ENCODE data around the gene UCK1. TPM values are rescaled to one million over a fixed set of nuclear protein-coding genes. Genes with fewer than 3 reads are reported as not detected.
A peak's percentile ranks its signal among the peaks of the same experiment; 100 is the strongest.

Gene UCK1
- polyA plus RNA-seq, 2 of the 4 experiments (the other 2 are of a cell fraction) = 18.0 to 26.5 TPM

DNA sequence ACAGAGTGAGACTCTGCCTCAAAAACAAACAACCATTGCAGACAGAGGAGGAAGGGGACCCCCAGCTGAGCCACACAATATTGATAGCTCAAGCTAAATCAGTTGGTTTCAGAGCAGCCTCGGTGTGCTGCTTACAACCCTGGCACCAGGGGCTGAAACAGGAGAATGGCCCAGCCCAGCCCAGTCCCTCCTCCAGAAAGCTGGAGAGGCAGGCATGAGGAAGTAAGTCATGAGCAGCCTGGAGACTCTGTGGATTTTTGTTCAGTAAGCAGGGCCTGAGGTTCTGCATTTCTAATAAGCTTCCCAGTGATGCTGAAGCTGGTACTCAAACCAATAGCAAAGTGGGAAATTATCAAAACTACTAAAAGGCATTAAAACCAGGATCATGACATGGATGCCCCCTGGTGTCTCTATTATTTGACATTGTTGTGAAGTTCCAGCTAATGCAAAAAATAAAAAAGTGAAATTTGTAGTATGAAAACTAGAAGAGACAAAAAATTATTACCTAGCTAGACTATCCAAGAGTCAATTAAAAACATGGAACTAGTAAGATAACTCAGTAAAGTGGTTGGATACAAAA, 28.4 kb upstream of the UCK1 start:
- CTCF ChIA-PET = interaction anchor here (0.5 to 3.1 kb wide), 8 partner anchors 9 to 235 kb away, joined by 3 to 9 read pairs (median 4); no protein-coding TSS in a partner anchor
- TF ChIP-seq HEYL (CRISPR knock-in tag; IDR thresholded peaks at IDR 0.05) = no peak
- no peak for TF ChIP-seq POLR2A (IDR thresholded peaks at IDR 0.05; ENCODE audit: low read length)
- peak in 1 of 2 experiments; percentile 36; a peak in 2 of 5 replicates for TF ChIP-seq RAD21 (conservative IDR thresholded peaks at IDR 0.05 in 1 of 2, IDR thresholded peaks at IDR 0.05 in 1 of 2)
- Histone ChIP-seq H3K27ac (no peak overlapping the region), H3K4me3 (no peak overlapping the region), H3K4me1 (no peaks in the 10 kb centered on the region), H3K4me2 (no peak overlapping the region), H3K9me3 (peaks cover 15% of the 10 kb centered on the region; the same call in 2 of the 3 replicates)
- FAIRE-seq (no peak), ATAC-seq (0 out of 6 replicates have a peak, but pooled peaks of 1 of the 2 experiments have one; percentile 23), DNase-seq (ENCODE audit: low read depth in 1 of 2, low spot score in 1 of 2) (no peak)
- 100% methylated on average over 1 of the region's 1 CpG for WGBS (ENCODE audit: missing lambda C conversion rate)
- POLR2A ChIA-PET = interaction anchor here (0.7 kb wide), 1 partner anchor 124 kb away, joined by 3 read pairs; no protein-coding TSS in a partner anchor

DNA sequence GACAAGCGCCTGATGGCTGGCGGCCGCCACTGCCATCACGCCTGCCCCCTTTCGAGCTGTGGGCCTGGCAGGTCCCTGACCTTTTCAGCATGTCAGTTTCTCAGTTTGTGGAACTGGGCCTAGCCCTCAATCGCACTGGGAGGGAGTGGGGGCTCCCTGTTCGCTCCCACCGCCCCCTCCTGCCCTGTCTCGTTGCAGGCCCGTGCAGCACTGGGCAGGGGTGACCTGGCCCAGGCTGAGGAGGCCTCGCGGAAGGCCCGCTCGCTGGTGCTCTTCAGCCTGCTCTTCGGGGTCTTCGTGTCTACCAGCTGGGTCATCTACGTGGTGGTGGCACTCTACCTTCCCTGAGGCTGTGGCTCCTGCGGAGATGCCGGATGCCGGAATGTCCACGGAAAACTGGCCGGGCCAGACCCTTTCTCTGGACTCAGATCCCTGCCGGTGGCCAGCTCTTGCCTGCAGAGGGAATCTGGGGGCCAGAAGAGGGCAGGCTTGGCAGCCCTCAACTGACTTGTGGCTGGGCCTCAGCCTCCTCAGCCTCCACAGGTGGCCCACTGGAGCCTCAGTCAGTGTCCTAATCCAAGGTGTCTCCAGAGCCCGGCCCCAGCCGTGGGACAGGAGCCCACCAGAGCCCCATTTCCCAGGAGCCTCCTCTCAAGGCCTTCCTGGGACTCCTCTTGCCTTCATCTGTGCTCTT, 26.9 kb upstream of the UCK1 start:
- DNase-seq (ENCODE audit: low read depth in 1 of 2, low spot score in 1 of 2) (no peak), FAIRE-seq (no peak), ATAC-seq (peak in 1 of 2 experiments; percentile 35; a peak in 2 of 6 replicates)
- no peak for TF ChIP-seq FOSB (CRISPR knock-in tag; IDR thresholded peaks at IDR 0.05)
- no peak for TF ChIP-seq KDM5A (IDR thresholded peaks at IDR 0.05)
- TF ChIP-seq, protein P1, sequence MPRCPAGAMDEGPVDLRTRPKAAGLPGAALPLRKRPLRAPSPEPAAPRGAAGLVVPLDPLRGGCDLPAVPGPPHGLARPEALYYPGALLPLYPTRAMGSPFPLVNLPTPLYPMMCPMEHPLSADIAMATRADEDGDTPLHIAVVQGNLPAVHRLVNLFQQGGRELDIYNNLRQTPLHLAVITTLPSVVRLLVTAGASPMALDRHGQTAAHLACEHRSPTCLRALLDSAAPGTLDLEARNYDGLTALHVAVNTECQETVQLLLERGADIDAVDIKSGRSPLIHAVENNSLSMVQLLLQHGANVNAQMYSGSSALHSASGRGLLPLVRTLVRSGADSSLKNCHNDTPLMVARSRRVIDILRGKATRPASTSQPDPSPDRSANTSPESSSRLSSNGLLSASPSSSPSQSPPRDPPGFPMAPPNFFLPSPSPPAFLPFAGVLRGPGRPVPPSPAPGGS (IDR thresholded peaks at IDR 0.05) = no peak
- no peak for TF ChIP-seq MAZ (IDR thresholded peaks at IDR 0.05; ENCODE audit: borderline replicate concordance, low read depth, low read length)
- TF ChIP-seq, protein P2, sequence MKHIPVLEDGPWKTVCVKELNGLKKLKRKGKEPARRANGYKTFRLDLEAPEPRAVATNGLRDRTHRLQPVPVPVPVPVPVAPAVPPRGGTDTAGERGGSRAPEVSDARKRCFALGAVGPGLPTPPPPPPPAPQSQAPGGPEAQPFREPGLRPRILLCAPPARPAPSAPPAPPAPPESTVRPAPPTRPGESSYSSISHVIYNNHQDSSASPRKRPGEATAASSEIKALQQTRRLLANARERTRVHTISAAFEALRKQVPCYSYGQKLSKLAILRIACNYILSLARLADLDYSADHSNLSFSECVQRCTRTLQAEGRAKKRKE (CRISPR knock-in tag; IDR thresholded peaks at IDR 0.05; ENCODE audit: low read depth) = no peak
- no peak for TF ChIP-seq NFE2L2 (conservative IDR thresholded peaks at IDR 0.05; ENCODE audit: low read length)
- Histone ChIP-seq H3K4me3 (no peak overlapping the region), H3K4me2 (no peak overlapping the region), H3K27ac (no peak overlapping the region), H3K4me1 (no peaks in the 10 kb centered on the region), H3K9me3 (peaks cover 13% of the 10 kb centered on the region; the same call in 2 of the 3 replicates)
- ChIA-PET CTCF (interaction anchor here (1.0 to 2.4 kb wide), 3 partner anchors 12 to 205 kb away, joined by 5 to 7 read pairs (median 7); no protein-coding TSS in a partner anchor), POLR2A (no interaction called here)
- WGBS (ENCODE audit: missing lambda C conversion rate) = 92% methylated on average over 20 of the region's 25 CpGs

DNA sequence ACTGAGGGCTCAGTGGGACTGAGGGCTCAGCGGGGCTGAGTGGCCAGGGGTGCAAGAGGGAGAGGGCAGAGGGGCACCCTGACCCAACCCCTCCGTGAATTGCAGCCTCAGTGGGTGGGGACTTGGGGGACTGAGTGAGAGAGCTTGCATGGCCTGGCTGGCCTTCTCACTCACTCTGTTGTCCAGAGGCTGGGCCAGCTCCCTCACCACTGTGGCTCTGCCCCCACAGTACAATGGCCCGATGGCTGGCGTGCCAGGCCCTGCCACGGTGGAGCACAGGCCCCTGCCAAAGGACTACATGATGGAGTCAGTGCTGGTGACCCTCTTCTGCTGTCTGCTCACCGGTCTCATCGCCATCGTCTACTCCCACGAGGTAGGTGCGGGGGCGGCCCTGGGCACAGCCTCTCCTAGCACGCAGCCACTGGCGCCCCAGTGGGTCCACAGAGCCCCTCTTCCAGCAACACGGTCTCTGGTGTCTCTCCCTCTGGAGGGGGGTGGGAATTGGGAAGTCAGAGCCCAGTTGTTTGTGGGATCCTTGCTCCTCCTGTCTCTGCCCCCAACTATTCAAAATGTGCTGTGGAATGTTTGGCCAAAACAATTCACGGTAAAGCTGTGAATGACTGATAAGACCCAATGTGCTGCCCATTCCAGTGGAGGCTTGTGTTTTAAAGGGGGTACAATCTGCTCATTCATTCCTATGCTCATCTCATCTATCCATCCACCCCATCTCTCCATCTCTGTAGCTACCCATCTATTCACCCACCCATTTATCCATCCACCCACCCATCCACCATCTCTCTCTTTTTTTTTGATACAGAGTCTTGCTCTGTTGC, 25.0 kb upstream of the UCK1 start:
- Histone ChIP-seq H3K9me3 (0 out of 3 replicates have a peak, but pooled peaks cover 2% of the 10 kb centered on the region), H3K4me3 (no peak overlapping the region), H3K27ac (no peak overlapping the region), H3K4me1 (no peaks in the 10 kb centered on the region), H3K4me2 (no peak overlapping the region)
- 90% methylated on average over 15 of the region's 15 CpGs for WGBS (ENCODE audit: missing lambda C conversion rate)
- CTCF ChIA-PET = no interaction called here
- FAIRE-seq (no peak), DNase-seq (ENCODE audit: low read depth in 1 of 2, low spot score in 1 of 2) (no peak), ATAC-seq (peak in 1 of 2 experiments; percentile 17; a peak in 1 of 6 replicates)
- TF ChIP-seq MAZ (IDR thresholded peaks at IDR 0.05; ENCODE audit: borderline replicate concordance, low read depth, low read length) (no peak), BHLHE40 (IDR thresholded peaks at IDR 0.05; ENCODE audit: low read depth, low read length) (no peak), HOXB5 (CRISPR knock-in tag; IDR thresholded peaks at IDR 0.05) (no peak), JUNB (IDR thresholded peaks at IDR 0.05) (no peak), CHD2 (IDR thresholded peaks at IDR 0.05; ENCODE audit: low read length, partially characterized antibody) (no peak), JUN (IDR thresholded peaks at IDR 0.05) (no peak), SMC3 (IDR thresholded peaks at IDR 0.05) (no peak), ZC3H11A (IDR thresholded peaks at IDR 0.05) (no peak), ZNF302 (CRISPR knock-in tag; IDR thresholded peaks at IDR 0.05) (no peak)
- TF ChIP-seq, protein P3, sequence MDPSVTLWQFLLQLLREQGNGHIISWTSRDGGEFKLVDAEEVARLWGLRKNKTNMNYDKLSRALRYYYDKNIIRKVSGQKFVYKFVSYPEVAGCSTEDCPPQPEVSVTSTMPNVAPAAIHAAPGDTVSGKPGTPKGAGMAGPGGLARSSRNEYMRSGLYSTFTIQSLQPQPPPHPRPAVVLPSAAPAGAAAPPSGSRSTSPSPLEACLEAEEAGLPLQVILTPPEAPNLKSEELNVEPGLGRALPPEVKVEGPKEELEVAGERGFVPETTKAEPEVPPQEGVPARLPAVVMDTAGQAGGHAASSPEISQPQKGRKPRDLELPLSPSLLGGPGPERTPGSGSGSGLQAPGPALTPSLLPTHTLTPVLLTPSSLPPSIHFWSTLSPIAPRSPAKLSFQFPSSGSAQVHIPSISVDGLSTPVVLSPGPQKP (IDR thresholded peaks at IDR 0.05; ENCODE audit: low read depth, low read length) = no peak
- TF ChIP-seq, protein P4, sequence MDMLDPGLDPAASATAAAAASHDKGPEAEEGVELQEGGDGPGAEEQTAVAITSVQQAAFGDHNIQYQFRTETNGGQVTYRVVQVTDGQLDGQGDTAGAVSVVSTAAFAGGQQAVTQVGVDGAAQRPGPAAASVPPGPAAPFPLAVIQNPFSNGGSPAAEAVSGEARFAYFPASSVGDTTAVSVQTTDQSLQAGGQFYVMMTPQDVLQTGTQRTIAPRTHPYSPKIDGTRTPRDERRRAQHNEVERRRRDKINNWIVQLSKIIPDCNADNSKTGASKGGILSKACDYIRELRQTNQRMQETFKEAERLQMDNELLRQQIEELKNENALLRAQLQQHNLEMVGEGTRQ (IDR thresholded peaks at IDR 0.05) = no peak
- TF ChIP-seq, protein P5, sequence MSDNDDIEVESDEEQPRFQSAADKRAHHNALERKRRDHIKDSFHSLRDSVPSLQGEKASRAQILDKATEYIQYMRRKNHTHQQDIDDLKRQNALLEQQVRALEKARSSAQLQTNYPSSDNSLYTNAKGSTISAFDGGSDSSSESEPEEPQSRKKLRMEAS (IDR thresholded peaks at IDR 0.05) = no peak
- TF ChIP-seq, protein P2 (CRISPR knock-in tag; IDR thresholded peaks at IDR 0.05; ENCODE audit: low read depth) = no peak
- POLR2A ChIA-PET = no interaction called here
